GM23338 (cell line): ENCODE data around the gene SLC25A13.

ENCODE experiments used
- EZH2 ChIP-seq: fragments of 200-600 bp; sonication (generic); IDR thresholded peaks from one replicate; pipeline ENCODE4 v1.8.0; 2017; ENCODE audit warnings: antibody characterized with exemption, mild to moderate bottlenecking, low read depth; ENCODE audit not compliant: unreplicated experiment
- EZH2phosphoT487 ChIP-seq: fragments of 200-600 bp; sonication (generic); IDR thresholded peaks from one replicate; pipeline ENCODE4 v1.8.1; 2018; ENCODE audit warnings: antibody characterized with exemption; ENCODE audit not compliant: unreplicated experiment
- NANOG ChIP-seq: IDR thresholded peaks from 2 replicates; pipeline ENCODE4 v1.6.1; 2016; ENCODE audit warnings: antibody characterized with exemption, borderline replicate concordance
- POLR2AphosphoS5 ChIP-seq: IDR thresholded peaks from 2 replicates; pipeline ENCODE4 v1.6.1; 2016; ENCODE audit warnings: antibody characterized with exemption, low read depth
- TF ChIP-seq, protein P1 (sequence below), 2 experiments: fragments of 200-600 bp in 1 of 2; sonication (generic) in 1 of 2; conservative IDR thresholded peaks; 2 replicates each; pipeline versions ENCODE4 v1.5.1 to v1.6.1; 2016 to 2017; ENCODE audit warnings: antibody characterized with exemption in 2 of 2, low read depth in 2 of 2, mild to moderate bottlenecking in 2 of 2, moderate library complexity in 1 of 2
- TF ChIP-seq, protein P2 (sequence below): IDR thresholded peaks from 2 replicates; pipeline ENCODE4 v1.6.1; 2016; ENCODE audit warnings: antibody characterized with exemption
- TF ChIP-seq, protein P3 (sequence below): IDR thresholded peaks from one replicate; pipeline ENCODE4 v1.6.1; 2018; ENCODE audit warnings: antibody characterized with exemption; ENCODE audit not compliant: unreplicated experiment

DNA sequence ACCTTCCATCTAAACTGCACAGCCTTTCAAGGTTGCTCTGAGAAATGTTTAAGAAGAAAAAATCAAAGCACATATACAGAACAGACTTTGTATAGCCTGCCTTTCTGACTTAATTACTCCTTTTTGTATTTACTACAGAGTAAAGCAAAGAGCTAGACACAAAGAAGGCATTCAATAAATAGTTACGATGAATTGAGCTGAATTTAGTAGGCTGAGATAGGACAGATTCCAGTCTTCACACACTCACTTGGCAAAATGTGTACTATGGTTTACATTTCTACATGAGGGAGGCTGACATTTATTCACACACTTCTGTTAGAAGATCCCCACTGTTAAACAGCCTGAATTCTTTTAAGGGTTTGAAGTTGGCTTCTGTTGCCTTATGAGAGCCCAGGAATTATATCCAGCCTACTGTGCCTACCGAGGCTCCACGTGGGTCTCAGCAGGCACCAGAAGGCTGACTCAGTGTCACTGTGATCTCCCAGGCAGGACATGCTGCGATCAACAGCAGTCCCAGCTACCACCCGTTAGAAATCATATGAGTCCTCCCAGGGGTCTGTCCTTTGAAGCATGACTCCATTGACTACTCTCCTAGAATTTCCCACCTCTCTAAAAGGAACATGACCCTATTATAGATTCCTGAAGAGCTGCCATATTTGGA is 24.5 kb upstream of the SLC25A13 start:
- TF ChIP-seq EZH2: no peak
- TF ChIP-seq, protein P1, sequence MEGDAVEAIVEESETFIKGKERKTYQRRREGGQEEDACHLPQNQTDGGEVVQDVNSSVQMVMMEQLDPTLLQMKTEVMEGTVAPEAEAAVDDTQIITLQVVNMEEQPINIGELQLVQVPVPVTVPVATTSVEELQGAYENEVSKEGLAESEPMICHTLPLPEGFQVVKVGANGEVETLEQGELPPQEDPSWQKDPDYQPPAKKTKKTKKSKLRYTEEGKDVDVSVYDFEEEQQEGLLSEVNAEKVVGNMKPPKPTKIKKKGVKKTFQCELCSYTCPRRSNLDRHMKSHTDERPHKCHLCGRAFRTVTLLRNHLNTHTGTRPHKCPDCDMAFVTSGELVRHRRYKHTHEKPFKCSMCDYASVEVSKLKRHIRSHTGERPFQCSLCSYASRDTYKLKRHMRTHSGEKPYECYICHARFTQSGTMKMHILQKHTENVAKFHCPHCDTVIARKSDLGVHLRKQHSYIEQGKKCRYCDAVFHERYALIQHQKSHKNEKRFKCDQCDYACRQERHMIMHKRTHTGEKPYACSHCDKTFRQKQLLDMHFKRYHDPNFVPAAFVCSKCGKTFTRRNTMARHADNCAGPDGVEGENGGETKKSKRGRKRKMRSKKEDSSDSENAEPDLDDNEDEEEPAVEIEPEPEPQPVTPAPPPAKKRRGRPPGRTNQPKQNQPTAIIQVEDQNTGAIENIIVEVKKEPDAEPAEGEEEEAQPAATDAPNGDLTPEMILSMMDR (conservative IDR thresholded peaks at IDR 0.05; ENCODE audit: low read depth in 2 of 2): no peak
- TF ChIP-seq POLR2AphosphoS5: no peak
- no peak for TF ChIP-seq EZH2phosphoT487
- TF ChIP-seq, protein P2, sequence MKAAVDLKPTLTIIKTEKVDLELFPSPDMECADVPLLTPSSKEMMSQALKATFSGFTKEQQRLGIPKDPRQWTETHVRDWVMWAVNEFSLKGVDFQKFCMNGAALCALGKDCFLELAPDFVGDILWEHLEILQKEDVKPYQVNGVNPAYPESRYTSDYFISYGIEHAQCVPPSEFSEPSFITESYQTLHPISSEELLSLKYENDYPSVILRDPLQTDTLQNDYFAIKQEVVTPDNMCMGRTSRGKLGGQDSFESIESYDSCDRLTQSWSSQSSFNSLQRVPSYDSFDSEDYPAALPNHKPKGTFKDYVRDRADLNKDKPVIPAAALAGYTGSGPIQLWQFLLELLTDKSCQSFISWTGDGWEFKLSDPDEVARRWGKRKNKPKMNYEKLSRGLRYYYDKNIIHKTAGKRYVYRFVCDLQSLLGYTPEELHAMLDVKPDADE: no peak
- TF ChIP-seq, protein P3, sequence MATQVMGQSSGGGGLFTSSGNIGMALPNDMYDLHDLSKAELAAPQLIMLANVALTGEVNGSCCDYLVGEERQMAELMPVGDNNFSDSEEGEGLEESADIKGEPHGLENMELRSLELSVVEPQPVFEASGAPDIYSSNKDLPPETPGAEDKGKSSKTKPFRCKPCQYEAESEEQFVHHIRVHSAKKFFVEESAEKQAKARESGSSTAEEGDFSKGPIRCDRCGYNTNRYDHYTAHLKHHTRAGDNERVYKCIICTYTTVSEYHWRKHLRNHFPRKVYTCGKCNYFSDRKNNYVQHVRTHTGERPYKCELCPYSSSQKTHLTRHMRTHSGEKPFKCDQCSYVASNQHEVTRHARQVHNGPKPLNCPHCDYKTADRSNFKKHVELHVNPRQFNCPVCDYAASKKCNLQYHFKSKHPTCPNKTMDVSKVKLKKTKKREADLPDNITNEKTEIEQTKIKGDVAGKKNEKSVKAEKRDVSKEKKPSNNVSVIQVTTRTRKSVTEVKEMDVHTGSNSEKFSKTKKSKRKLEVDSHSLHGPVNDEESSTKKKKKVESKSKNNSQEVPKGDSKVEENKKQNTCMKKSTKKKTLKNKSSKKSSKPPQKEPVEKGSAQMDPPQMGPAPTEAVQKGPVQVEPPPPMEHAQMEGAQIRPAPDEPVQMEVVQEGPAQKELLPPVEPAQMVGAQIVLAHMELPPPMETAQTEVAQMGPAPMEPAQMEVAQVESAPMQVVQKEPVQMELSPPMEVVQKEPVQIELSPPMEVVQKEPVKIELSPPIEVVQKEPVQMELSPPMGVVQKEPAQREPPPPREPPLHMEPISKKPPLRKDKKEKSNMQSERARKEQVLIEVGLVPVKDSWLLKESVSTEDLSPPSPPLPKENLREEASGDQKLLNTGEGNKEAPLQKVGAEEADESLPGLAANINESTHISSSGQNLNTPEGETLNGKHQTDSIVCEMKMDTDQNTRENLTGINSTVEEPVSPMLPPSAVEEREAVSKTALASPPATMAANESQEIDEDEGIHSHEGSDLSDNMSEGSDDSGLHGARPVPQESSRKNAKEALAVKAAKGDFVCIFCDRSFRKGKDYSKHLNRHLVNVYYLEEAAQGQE: no peak
- no peak for TF ChIP-seq NANOG
